ENCODE results near the gene OR51L1.
"Not testable (repeated sequence)": the region's sequence is repeated elsewhere in the genome, so short reads cannot be mapped to it uniquely, and the experiment has no call there.

Gene OR51L1, protein sequence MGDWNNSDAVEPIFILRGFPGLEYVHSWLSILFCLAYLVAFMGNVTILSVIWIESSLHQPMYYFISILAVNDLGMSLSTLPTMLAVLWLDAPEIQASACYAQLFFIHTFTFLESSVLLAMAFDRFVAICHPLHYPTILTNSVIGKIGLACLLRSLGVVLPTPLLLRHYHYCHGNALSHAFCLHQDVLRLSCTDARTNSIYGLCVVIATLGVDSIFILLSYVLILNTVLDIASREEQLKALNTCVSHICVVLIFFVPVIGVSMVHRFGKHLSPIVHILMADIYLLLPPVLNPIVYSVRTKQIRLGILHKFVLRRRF

GRCh38 chr11:4994551-4994950 is at the start of gene OR51L1:
TSS of gene OR51L1 (plus strand) at chr11:4994851. CDS start at chr11:4998983, 4,132 bp downstream.
- in situ Hi-C loops (cut with MboI; ENCODE audit: low sequenced_read_pairs): no loop called here

DNA sequence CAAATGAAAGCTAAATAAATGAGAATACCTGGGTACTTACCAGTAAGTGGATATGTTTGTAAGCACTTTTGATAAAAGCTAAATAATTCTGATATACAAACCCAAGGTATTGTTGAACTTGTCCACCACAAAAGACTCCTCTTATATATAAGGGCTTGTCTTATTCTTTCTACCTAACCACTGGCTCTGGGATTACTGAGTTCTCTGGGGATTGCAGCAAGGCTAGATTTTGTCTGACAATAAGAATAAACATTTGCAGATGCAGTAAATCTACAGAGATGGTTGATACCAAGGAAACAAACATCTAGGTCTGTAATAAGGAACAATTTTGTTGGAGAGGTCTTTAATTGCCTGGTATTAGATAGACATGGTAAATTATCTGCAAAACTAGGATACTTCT is 47.1 kb upstream of the OR51L1 start, which contains the start of gene OR51A4:
OR51A4 (minus strand) TSS at position 101 of the 400 bp plus-strand sequence. CDS start 505 bp downstream, outside the sequence.
- in situ Hi-C loops (cut with MboI; ENCODE audit: low sequenced_read_pairs): no loop called here

GRCh38 chr11:4955613-4956012 is 39.0 kb upstream of the OR51L1 start, which contains the start of gene OR51A2:
TSS of gene OR51A2 (minus strand) at chr11:4955713. CDS start at chr11:4955713, 0 bp downstream.
- in situ Hi-C loops (cut with MboI; ENCODE audit: low sequenced_read_pairs): not testable (repeated sequence)

DNA sequence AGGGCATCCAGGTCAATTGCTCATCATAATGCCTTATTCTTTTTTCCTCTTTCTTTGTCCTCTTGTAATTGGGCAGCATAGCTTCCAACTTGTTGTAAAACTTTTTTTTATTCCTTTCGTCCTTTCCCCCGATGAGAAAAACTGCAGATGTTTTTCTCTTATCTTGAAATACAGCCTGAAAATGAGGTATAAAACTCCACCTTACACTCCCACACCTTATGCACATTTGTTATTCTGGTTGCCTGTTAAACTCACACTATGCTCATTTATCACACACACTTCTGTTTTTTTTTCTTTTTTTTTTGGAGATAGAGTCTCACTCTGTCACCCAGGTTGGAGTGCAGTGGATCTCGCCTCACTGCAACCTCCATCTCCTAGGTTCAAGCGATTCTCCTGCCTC is 37.3 kb upstream of the OR51L1 start:
- in situ Hi-C loops (cut with MboI; ENCODE audit: low sequenced_read_pairs): no loop called here

DNA sequence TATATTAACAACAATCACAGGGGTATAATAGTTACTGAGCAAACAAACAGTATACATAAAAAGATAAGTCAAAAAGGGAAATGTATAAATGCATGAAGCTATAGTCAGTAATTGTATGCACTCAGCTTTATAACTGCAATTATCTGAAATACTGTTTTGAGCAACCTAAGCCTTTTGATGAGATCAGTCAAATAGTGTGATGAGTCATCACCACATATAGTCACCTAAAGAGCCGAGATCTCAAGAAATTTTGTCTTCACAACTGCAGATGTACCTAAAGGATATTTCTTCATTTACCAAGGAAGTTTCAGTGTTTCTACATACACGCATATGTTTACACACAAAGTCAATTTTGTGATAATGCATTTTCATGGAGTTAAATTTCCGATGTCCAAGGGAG is 33.8 kb upstream of the OR51L1 start:
- in situ Hi-C loops (cut with MboI; ENCODE audit: low sequenced_read_pairs): no loop called here

- in situ Hi-C loops (cut with MboI; ENCODE audit: low sequenced_read_pairs): no loop called here
Measured at GRCh38 chr11:4962816-4963215, 31.8 kb upstream of the OR51L1 start.

DNA sequence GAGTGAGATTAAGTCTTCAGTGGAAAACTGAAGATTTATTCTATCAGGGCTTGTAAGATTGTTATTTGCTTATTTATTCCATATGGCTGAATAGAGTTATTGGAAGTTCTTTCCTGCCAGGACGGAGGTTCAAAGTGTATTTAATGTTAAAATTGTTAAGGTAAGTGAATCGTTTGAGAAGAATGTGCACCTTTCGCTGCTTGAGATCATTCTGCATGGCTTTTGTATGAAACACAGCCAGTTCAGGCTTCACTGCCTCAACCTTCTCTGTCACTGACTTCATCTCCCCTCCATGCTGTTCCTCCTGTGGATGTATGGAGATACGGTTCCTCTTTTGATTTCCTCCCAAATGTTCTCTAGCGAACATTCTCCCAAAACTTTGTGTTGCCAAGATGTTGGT is 19.2 kb upstream of the OR51L1 start:
- in situ Hi-C loops (cut with MboI; ENCODE audit: low sequenced_read_pairs): no loop called here

GRCh38 chr11:4979036-4979435 is 15.6 kb upstream of the OR51L1 start:
- in situ Hi-C loops (cut with MboI; ENCODE audit: low sequenced_read_pairs): no loop called here

DNA sequence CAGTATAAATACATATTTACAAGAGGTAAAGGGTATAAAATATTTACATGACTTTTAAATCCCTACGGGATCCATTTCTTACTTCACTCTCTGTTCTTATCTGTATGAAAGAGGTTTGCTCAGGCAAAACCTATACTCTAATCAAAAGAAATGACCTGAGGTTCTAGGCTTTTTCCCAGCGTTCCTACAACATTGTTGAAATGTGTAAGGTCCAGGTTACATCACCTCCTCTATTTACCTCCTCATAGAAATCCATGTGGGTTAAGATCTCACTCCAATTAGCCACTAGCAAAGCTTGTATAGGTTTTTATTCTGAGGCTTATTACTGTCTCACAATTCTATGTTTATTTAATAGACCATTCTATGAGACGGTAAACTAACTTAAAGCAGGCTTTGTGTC is 12.0 kb upstream of the OR51L1 start:
- in situ Hi-C loops (cut with MboI; ENCODE audit: low sequenced_read_pairs): no loop called here

DNA sequence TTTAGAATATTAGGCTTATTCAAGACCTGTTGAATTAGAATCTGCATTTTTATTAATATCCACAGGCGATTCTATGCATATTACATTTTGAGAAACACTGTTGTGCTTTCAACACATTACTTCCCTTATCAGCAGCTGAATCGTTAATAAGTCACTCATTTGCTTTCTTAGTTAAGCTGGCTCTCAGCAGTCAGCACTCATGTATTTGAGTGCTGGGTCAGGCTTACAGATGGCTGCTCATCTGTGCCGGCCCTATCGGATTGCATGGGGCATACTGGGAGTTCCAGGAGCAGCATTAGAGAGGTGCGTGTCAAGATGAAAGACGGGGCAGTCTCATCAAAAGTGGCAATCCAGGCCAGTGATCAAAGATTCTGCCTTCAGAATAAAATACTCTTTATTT is 10.8 kb upstream of the OR51L1 start:
- in situ Hi-C loops (cut with MboI; ENCODE audit: low sequenced_read_pairs): no loop called here

GRCh38 chr11:4991060-4991459 is 3.6 kb upstream of the OR51L1 start:
- in situ Hi-C loops (cut with MboI; ENCODE audit: low sequenced_read_pairs): no loop called here

- in situ Hi-C loops (cut with MboI; ENCODE audit: low sequenced_read_pairs): loop anchor here (25.0 kb wide), 1 partner anchor 817 kb away; no protein-coding TSS in a partner anchor
Measured at GRCh38 chr11:5004424-5005274, 10.0 kb downstream of the OR51L1 start.

- in situ Hi-C loops (cut with MboI; ENCODE audit: low sequenced_read_pairs): loop anchor here (25.0 kb wide), 1 partner anchor 820 kb away; no protein-coding TSS in a partner anchor
Measured at GRCh38 chr11:5007561-5007960, 12.9 kb downstream of the OR51L1 start.

GRCh38 chr11:5011254-5011653 is 16.6 kb downstream of the OR51L1 start:
- in situ Hi-C loops (cut with MboI; ENCODE audit: low sequenced_read_pairs): loop anchor here (25.0 kb wide), 1 partner anchor 824 kb away; no protein-coding TSS in a partner anchor

DNA sequence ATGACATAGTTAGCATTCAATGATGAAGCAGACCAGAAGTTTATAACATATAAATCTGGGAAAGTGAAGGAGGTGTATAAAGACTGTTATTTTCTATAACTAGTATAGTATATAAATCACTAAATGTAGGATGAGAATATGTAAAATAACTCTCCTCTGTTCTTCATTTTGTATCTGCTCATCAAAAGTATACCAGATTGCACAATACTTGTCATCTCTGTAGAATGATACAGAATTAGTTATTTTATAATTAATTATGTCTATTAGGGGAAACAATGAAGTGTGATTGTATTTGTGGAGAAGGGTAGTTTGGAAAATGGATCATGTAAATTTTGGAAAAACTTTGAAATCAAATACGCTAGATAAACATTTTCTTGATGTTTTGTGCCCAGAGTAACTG is 18.4 kb downstream of the OR51L1 start:
- in situ Hi-C loops (cut with MboI; ENCODE audit: low sequenced_read_pairs): loop anchor here (25.0 kb wide), 1 partner anchor 826 kb away; no protein-coding TSS in a partner anchor

DNA sequence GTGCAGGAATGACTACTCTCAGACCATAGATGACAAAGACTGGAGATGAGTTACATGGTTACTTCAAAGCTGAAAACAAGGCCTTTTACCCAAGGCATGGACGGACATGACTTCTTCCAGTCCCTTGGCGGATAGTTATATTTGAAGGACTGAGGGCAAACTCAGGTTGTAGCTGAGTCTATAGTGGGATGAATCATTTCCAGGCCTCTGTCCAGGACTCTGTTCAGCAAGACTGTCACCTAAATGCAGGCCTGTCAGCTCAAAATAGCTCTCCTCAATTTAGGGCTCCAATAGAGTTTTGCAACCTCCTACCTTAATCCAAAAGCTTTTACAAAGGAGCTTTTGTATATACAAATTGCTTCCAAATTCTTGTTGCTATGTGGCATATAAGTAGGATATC is 27.3 kb downstream of the OR51L1 start:
- in situ Hi-C loops (cut with MboI; ENCODE audit: low sequenced_read_pairs): loop anchor here (25.0 kb wide), 1 partner anchor 835 kb away; no protein-coding TSS in a partner anchor

- in situ Hi-C loops (cut with MboI; ENCODE audit: low sequenced_read_pairs): no loop called here
Measured at GRCh38 chr11:5036669-5037068, 42.0 kb downstream of the OR51L1 start.

- in situ Hi-C loops (cut with MboI; ENCODE audit: low sequenced_read_pairs): no loop called here
Measured at GRCh38 chr11:5037926-5038325, 43.3 kb downstream of the OR51L1 start.

DNA sequence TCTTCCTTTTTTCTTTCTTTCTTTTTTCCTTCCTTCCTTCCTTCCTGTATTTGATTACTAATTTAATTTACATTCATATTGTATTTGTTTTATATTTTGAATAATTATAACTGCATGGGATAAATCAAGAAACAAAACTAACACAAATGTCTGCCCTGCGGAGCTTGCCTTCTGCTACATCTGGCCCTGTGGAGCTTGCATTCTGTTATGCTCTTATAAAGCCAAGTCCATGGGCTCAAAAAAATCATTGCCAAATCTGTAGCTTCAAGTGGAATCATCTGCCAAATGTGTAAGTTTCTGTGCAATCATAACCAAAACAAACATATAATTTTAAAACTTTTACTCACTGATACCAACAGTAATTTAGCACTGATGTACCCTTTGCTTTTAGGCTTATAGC is 43.7 kb downstream of the OR51L1 start:
- in situ Hi-C loops (cut with MboI; ENCODE audit: low sequenced_read_pairs): no loop called here

- in situ Hi-C loops (cut with MboI; ENCODE audit: low sequenced_read_pairs): no loop called here
Measured at GRCh38 chr11:5040876-5041275, 46.2 kb downstream of the OR51L1 start.

DNA sequence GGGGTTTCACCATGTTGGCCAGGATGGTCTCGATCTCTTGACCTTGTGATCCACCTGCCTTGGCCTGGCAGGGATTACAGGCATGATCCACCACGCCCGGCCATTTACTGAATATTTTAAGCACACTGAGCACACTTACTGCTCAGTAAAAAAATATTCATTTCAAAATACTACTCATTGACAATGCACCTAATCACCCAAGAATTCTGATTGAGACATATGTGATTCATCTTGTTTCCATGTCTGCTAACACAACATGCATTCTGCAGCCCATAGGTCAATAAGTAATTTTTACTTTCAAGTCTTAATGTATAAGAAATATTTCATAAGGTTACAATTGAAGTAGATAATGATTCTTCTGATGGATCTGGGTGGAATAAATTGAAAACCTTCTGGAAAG is 47.4 kb downstream of the OR51L1 start:
- in situ Hi-C loops (cut with MboI; ENCODE audit: low sequenced_read_pairs): no loop called here

DNA sequence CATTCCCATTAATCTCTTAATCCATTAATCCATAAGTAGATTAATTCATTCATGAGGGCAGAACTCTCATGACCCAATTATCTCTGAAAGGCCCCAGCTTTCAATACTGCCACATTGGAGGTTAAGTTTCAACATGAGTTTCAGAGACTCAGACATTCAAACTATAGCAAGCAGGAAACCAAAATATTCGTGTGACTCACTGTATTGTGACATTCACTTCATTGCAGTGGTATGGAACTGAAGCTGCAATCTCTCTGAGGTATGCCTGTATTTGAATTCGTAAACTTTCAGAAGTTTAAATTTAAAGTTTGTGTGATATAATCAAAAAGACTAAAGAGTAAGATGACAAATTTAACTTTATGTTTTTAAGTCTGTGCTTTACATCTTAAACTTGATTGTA is 48.7 kb downstream of the OR51L1 start:
- in situ Hi-C loops (cut with MboI; ENCODE audit: low sequenced_read_pairs): no loop called here

Measured in HL-60/S4 treated with retinoic acid at 250 ng/mL for 4 days and 3 days (cell line).